AG04449 (cell line): Measurements from ENCODE around the gene CD69.

ENCODE experiments used
- CTCF ChIA-PET: fragments of 350-600 bp; formaldehyde crosslinking; extraction: SDS; loops from one replicate; lab custom pipeline; 2021; ENCODE audit warnings: antibody characterized with exemption; lab: Yijun Ruan, JAX
- POLR2A ChIA-PET: fragments of 400-600, 350-600 bp; formaldehyde crosslinking; extraction: SDS; loops from one replicate; lab custom pipeline; 2020; ENCODE audit warnings: antibody characterized with exemption, inconsistent platforms; lab: Yijun Ruan, JAX
- DNase-seq: peaks from one replicate; pipeline ENCODE4 v3.0.0-alpha.2; 2010; ENCODE audit warnings: low read depth, low spot score
- H3K4me3 ChIP-seq: 2 replicates; pipeline ENCODE4 v1.5.1; 2011; ENCODE audit warnings: low read depth, mild to moderate bottlenecking, control low read depth, low read length
- TF ChIP-seq, protein P1 (sequence below): IDR thresholded peaks from one replicate; pipeline ENCODE4 v1.5.1; 2011; ENCODE audit warnings: mild to moderate bottlenecking, moderate library complexity, low read length, control low read depth, inconsistent platforms; ENCODE audit not compliant: insufficient read depth; ENCODE audit errors: missing control alignments

CD69 gene

GRCh38 chr12:9763025-9763424 is 2.3 kb upstream of the CD69 start:
- TF ChIP-seq, protein P1, sequence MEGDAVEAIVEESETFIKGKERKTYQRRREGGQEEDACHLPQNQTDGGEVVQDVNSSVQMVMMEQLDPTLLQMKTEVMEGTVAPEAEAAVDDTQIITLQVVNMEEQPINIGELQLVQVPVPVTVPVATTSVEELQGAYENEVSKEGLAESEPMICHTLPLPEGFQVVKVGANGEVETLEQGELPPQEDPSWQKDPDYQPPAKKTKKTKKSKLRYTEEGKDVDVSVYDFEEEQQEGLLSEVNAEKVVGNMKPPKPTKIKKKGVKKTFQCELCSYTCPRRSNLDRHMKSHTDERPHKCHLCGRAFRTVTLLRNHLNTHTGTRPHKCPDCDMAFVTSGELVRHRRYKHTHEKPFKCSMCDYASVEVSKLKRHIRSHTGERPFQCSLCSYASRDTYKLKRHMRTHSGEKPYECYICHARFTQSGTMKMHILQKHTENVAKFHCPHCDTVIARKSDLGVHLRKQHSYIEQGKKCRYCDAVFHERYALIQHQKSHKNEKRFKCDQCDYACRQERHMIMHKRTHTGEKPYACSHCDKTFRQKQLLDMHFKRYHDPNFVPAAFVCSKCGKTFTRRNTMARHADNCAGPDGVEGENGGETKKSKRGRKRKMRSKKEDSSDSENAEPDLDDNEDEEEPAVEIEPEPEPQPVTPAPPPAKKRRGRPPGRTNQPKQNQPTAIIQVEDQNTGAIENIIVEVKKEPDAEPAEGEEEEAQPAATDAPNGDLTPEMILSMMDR = no peak
- POLR2A ChIA-PET = no interaction called here
- DNase-seq = no peak
- CTCF ChIA-PET = interaction anchor here (5.8 kb wide), 1 partner anchor 14 kb away, joined by 66 read pairs; no protein-coding TSS in a partner anchor
- no peak overlapping the region for H3K4me3 ChIP-seq

GRCh38 chr12:9762369-9762768 is 1.7 kb upstream of the CD69 start:
- POLR2A ChIA-PET = no interaction called here
- CTCF ChIA-PET = interaction anchor here (0.8 to 5.8 kb wide), 2 partner anchors 13 to 17 kb away, joined by 3 to 66 read pairs; no protein-coding TSS in a partner anchor
- TF ChIP-seq, protein P1 = no peak
- DNase-seq = no peak
- H3K4me3 ChIP-seq = no peak overlapping the region

DNA sequence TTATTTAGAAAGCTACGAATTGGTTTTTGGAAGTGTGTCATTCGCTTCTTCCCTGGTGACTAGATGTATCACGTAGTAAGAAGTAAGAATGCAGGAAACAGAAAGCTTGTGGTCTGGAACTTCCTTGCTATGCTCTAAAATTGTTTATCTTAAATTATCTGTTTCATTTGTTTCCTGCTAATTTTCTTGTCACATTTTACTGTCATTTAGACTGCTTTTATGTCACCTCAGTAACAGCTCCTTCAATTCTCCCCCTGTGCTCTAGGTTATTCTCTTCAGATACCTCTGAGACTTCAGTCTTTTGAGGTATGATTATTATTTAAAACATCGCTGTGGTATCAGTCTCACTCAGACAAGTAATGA is 699 bp upstream of the CD69 start:
- ChIA-PET CTCF (interaction anchor here (0.8 to 5.8 kb wide), 2 partner anchors 12 to 16 kb away, joined by 3 to 66 read pairs; no protein-coding TSS in a partner anchor), POLR2A (no interaction called here)
- TF ChIP-seq, protein P1 = no peak
- no peak for DNase-seq
- H3K4me3 ChIP-seq = no peak overlapping the region

DNA sequence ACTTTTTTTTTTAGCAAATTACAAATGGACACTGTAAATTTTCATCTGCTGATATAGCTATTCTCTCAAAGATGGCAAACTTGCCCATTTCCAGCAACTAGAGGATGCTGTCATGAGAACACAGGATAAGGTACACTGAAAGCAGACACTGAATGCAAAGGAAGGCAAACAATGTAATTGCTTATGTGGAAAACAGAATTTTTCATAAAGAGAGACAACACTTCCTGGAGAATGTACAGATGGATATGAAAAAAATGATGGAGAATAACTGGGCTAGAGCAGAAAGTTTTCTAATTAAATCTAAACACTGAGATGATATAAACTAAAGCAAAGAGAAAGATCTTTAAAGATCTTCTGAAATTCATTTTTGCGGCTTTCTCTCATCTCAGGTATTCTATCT is 581 bp downstream of the CD69 start:
- no peak overlapping the region for H3K4me3 ChIP-seq
- TF ChIP-seq, protein P1 = no peak
- DNase-seq = no peak
- ChIA-PET CTCF (interaction anchor here (5.8 kb wide), 1 partner anchor 11 kb away, joined by 66 read pairs; no protein-coding TSS in a partner anchor), POLR2A (no interaction called here)

GRCh38 chr12:9759694-9760093 is 1.0 kb downstream of the CD69 start:
- ChIA-PET CTCF (interaction anchor here (5.8 kb wide), 1 partner anchor 10 kb away, joined by 66 read pairs; no protein-coding TSS in a partner anchor), POLR2A (no interaction called here)
- no peak overlapping the region for H3K4me3 ChIP-seq
- no peak for DNase-seq
- TF ChIP-seq, protein P1 = no peak

DNA sequence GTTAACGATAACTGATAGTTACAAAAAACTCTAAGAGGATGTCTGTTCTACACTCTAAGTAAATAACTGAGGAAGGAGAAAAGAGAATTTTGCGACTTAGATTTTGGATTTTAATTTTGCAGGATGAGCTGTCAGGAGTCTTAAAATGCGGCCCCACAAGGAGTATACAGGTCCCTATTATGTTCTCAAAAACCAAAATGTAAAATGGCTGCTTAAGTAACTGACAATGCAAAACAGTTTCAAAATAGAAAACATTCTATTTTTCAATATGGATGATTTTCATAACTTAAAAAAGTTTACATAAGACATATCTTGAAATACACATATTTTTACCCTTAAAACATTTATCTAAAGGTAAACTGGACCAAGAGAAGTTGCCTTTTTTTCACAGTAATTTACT is 2.6 kb downstream of the CD69 start:
- DNase-seq = no peak
- ChIA-PET POLR2A (no interaction called here), CTCF (interaction anchor here (5.8 kb wide), 1 partner anchor 9 kb away, joined by 66 read pairs; no protein-coding TSS in a partner anchor)
- H3K4me3 ChIP-seq = no peak overlapping the region
- TF ChIP-seq, protein P1 = no peak
